ENCODE results near the gene IFNAR2. TPM values are rescaled to one million over a fixed set of nuclear protein-coding genes. Genes with fewer than 3 reads are reported as not detected.

IFNAR2 gene
- polyA plus RNA-seq, 3 donors = 47.7 to 79.8 (median 59.5) TPM

DNA sequence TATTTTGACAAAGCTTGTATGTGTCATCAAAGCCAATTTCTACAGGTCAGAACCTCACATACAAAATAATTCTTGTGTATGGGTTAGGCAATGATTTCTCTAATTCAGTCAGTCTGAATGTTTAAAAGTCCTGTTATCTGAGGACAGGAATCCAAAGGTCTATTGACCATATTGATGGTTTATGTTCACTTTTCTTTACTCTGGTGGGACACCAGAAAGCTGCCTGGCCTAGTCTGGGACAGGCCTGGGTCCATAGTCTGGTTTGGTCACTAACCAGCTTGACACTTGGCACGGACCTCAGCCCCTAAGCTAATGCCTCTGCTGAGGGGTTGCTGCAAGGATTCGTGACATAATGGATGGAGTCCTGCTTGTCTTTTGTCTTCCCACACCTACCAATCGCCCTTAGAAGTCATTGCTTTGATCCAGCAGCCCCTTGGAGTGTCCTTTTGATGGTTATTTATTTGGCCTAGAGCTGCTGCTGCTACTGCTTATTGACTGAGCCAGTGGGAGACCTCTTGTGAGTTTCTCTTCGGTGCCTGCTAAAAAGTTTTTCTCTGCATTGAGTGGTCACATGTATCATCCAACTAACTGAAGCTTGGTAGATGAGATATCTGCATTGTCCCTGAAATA lies 15.7 kb downstream of the IFNAR2 start:
- Histone ChIP-seq H3K4me2 (replicated peaks; ENCODE audit: extremely low read depth, low read length, poor library complexity, severe bottlenecking) (no peak overlapping the region), H4K20me1 (ENCODE audit: insufficient read depth, low read length) (peaks cover 61% of the 10 kb centered on the region), H3K36me3 (replicated peaks in 1 of 2; ENCODE audit: control insufficient read depth in 1 of 2, insufficient read depth in 2 of 2, low read length in 2 of 2) (peaks cover 55 to 86% of the 10 kb centered on the region in 2 donors), H3K27ac (ENCODE audit: low read depth in 1 of 2, low read length in 2 of 2) (peak overlapping the region in 1 of 2 donors; percentile 80), H3K79me2 (ENCODE audit: insufficient read depth, low read length) (peaks cover 70% of the 10 kb centered on the region), H3K9me3 (replicated peaks in 1 of 2; ENCODE audit: control insufficient read depth in 1 of 2, insufficient read depth in 1 of 2, low read length in 2 of 2) (no peaks in the 10 kb centered on the region), H3K4me3 (replicated peaks in 1 of 3; ENCODE audit: low read depth in 2 of 3, low read length in 3 of 3) (no peak overlapping the region), H3K4me1 (ENCODE audit: control insufficient read depth in 1 of 2, insufficient read depth in 2 of 2, low read length in 2 of 2) (peaks cover 27 to 42% of the 10 kb centered on the region in 2 donors), H2AFZ (ENCODE audit: insufficient read depth, low read depth, low read length, poor library complexity, severe bottlenecking) (no peak overlapping the region), H3K9ac (ENCODE audit: insufficient read depth, low read length, poor library complexity, severe bottlenecking) (no peak overlapping the region), H3K27me3 (ENCODE audit: control insufficient read depth in 2 of 2, insufficient read depth in 2 of 2, low read length in 2 of 2) (no peaks in the 10 kb centered on the region)
- H3K27me3 Mint-ChIP-seq (ENCODE audit: low read depth in 3 of 3) = peaks cover 0 to 3% (median 0%) of the 10 kb centered on the region in 3 donors
- peak overlapping the region; percentile 32 to 95 (median 89) for H3K27ac Mint-ChIP-seq
- H3K4me3 Mint-ChIP-seq = no peak overlapping the region
- 90% methylated on average over 2 of the region's 4 CpGs for WGBS (ENCODE audit: insufficient coverage)
- DNase-seq = no peak
- intact Hi-C loops (cut with micrococcal nuclease) = no loop called here
- no peak for TF ChIP-seq CTCF (IDR thresholded peaks at IDR 0.05)
- H3K4me1 Mint-ChIP-seq = peaks cover 37% of the 10 kb centered on the region
- H3K9me3 Mint-ChIP-seq = no peaks in the 10 kb centered on the region
- peaks cover 75 to 87% of the 10 kb centered on the region in 2 donors for H3K36me3 Mint-ChIP-seq

DNA sequence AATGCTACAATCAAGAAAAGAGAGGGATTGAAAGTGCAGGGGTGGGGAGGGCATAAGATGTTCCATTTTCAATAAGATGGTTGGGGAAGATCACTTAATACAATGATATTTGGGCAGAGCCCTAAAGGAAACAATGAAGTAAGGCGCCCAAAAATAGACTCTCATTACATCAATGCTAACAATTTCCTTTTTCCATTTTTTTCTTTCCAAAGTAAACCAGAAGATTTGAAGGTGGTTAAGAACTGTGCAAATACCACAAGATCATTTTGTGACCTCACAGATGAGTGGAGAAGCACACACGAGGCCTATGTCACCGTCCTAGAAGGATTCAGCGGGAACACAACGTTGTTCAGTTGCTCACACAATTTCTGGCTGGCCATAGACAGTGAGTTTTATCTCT lies 16.8 kb downstream of the IFNAR2 start:
- Histone ChIP-seq H3K9ac (ENCODE audit: insufficient read depth, low read length, poor library complexity, severe bottlenecking) (no peak overlapping the region), H2AFZ (ENCODE audit: insufficient read depth, low read depth, low read length, poor library complexity, severe bottlenecking) (no peak overlapping the region), H3K79me2 (ENCODE audit: insufficient read depth, low read length) (peaks cover 59% of the 10 kb centered on the region), H3K27me3 (ENCODE audit: control insufficient read depth in 2 of 2, insufficient read depth in 2 of 2, low read length in 2 of 2) (no peaks in the 10 kb centered on the region), H3K36me3 (replicated peaks in 1 of 2; ENCODE audit: control insufficient read depth in 1 of 2, insufficient read depth in 2 of 2, low read length in 2 of 2) (peaks cover 66 to 97% of the 10 kb centered on the region in 2 donors), H3K9me3 (replicated peaks in 1 of 2; ENCODE audit: control insufficient read depth in 1 of 2, insufficient read depth in 1 of 2, low read length in 2 of 2) (no peaks in the 10 kb centered on the region), H3K27ac (ENCODE audit: low read depth in 1 of 2, low read length in 2 of 2) (peak overlapping the region in 1 of 2 donors; percentile 60), H3K4me1 (ENCODE audit: control insufficient read depth in 1 of 2, insufficient read depth in 2 of 2, low read length in 2 of 2) (peaks cover 27 to 36% of the 10 kb centered on the region in 2 donors), H3K4me3 (replicated peaks in 1 of 3; ENCODE audit: low read depth in 2 of 3, low read length in 3 of 3) (no peak overlapping the region), H3K4me2 (replicated peaks; ENCODE audit: extremely low read depth, low read length, poor library complexity, severe bottlenecking) (no peak overlapping the region), H4K20me1 (ENCODE audit: insufficient read depth, low read length) (peaks cover 50% of the 10 kb centered on the region)
- Mint-ChIP-seq H3K4me1 (peaks cover 35% of the 10 kb centered on the region), H3K4me3 (no peak overlapping the region), H3K27ac (peak overlapping the region in 5 of 7 donors; percentile 0 to 78 (median 64)), H3K9me3 (no peaks in the 10 kb centered on the region), H3K36me3 (peaks cover 86 to 98% of the 10 kb centered on the region in 2 donors), H3K27me3 (ENCODE audit: low read depth in 3 of 3) (peaks cover 0 to 3% (median 0%) of the 10 kb centered on the region in 3 donors)
- no peak for DNase-seq
- WGBS (ENCODE audit: insufficient coverage) = 73% methylated on average over 4 of the region's 5 CpGs
- TF ChIP-seq CTCF (IDR thresholded peaks at IDR 0.05) = no peak
- intact Hi-C loops (cut with micrococcal nuclease) = no loop called here
